GM18507 (cell line): Measurements from ENCODE around the gene DPEP2.
A peak's percentile ranks its signal among the peaks of the same experiment; 100 is the strongest.
"Not testable (repeated sequence)": the region's sequence is repeated elsewhere in the genome, so short reads cannot be mapped to it uniquely, and the experiment has no call there.

Source experiments
- DNase-seq: peaks from one replicate; pipeline ENCODE4 v3.0.0; 2011; ENCODE audit warnings: low read depth; ENCODE audit not compliant: insufficient read length; ENCODE audit errors: extremely low spot score
- FAIRE-seq: peaks from 2 replicates; lab custom pipeline; 2011; peaks lifted over from hg19 to GRCh38; lab: Jason Lieb, UNC

The DPEP2 gene

GRCh38 chr16:67942510-67943255, 56.6 kb downstream of the DPEP2 start:
- FAIRE-seq = no peak
- DNase-seq = no peak

DNA sequence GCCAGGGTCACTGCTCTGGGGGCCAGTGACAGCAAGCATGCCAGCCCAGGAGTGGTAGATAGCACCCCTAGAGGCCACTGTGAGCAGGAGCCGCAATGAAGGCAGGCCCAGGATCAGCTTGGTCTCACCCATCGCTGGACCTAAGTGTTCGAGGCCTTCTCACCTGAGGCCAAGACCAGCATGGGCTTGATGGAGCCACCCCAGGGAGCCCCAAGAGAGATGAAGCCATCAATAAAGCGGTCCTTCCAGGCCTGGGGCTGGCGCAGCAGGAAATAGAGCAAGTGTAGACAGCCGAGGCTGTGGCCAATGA, 57.1 kb downstream of the DPEP2 start:
- DNase-seq (peak; percentile 32), FAIRE-seq (peak; percentile 69)

- DNase-seq (no peak), FAIRE-seq (peak; percentile 15)
Observed at GRCh38 chr16:67941469-67942199, 57.6 kb downstream of the DPEP2 start.

DNA sequence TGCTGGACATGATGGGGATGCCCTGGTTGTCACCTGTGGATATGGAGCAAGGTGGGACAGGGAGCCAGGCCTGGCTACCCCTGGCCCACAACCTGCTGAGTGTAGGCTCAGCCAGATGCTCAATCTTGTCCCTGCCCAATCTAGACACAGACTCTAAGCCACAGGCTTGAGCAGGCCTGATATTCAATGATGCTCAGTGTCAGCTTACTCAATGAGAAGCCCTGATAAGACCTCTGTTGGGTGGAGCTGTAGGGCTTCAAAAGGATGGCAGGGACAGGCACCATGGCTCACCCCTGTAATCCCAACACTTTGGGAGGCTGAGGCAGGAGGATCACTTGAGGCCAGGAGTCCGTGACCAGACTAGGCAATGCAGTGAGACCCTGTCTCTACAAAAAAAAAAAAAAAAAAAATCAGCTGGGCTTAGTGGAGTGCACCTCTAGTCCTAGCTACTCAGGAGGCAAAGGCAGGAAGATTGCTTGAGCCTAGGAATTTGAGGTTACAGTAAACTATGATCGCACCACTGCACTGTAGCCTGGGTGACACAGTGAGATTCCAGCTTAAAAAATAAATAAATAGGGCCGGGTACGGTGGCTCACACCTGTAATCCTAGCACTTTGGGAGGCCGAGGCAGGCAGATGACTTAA, 58.7 kb downstream of the DPEP2 start:
- DNase-seq (no peak), FAIRE-seq (no peak)

- FAIRE-seq (no peak), DNase-seq (no peak)
Observed at GRCh38 chr16:67939507-67940445, 59.5 kb downstream of the DPEP2 start.

GRCh38 chr16:67937713-67938112, 61.6 kb downstream of the DPEP2 start:
- FAIRE-seq, DNase-seq: not testable (repeated sequence)
